ENCODE results near the gene LRRC56.

LRRC56 gene

GRCh38 chr11:536841-537621 lies at the start of gene LRRC56:
TSS of gene LRRC56 (plus strand) at chr11:537527. CDS start at chr11:540685, 3,158 bp downstream.
- DNase-seq (ENCODE audit: low spot score) = peak; percentile 60

- DNase-seq (ENCODE audit: low spot score) = no peak
Observed at GRCh38 chr11:487571-488021, 49.7 kb upstream of the LRRC56 start.

GRCh38 chr11:488062-488461 lies 49.3 kb upstream of the LRRC56 start:
- no peak for DNase-seq (ENCODE audit: low spot score)

- DNase-seq (ENCODE audit: low spot score) = no peak
Observed at GRCh38 chr11:488579-488978, 48.7 kb upstream of the LRRC56 start.

- DNase-seq (ENCODE audit: low spot score) = no peak
Observed at GRCh38 chr11:488992-489391, 48.3 kb upstream of the LRRC56 start.

GRCh38 chr11:489610-490185 lies 47.6 kb upstream of the LRRC56 start:
- DNase-seq (ENCODE audit: low spot score) = no peak

GRCh38 chr11:490186-490929 lies 47.0 kb upstream of the LRRC56 start:
- no peak for DNase-seq (ENCODE audit: low spot score)

- no peak for DNase-seq (ENCODE audit: low spot score)
Observed at GRCh38 chr11:490930-491260, 46.4 kb upstream of the LRRC56 start.

- DNase-seq (ENCODE audit: low spot score) = no peak
Observed at GRCh38 chr11:491358-491757, 46.0 kb upstream of the LRRC56 start.

GRCh38 chr11:492427-493226 lies 44.7 kb upstream of the LRRC56 start:
- DNase-seq (ENCODE audit: low spot score) = no peak

GRCh38 chr11:494761-495536 lies 42.4 kb upstream of the LRRC56 start:
- no peak for DNase-seq (ENCODE audit: low spot score)

- no peak for DNase-seq (ENCODE audit: low spot score)
Observed at GRCh38 chr11:495537-495931, 41.8 kb upstream of the LRRC56 start.

- DNase-seq (ENCODE audit: low spot score) = no peak
Observed at GRCh38 chr11:496834-497564, 40.3 kb upstream of the LRRC56 start.

- DNase-seq (ENCODE audit: low spot score) = no peak
Observed at GRCh38 chr11:497565-498296, 39.6 kb upstream of the LRRC56 start.

- DNase-seq (ENCODE audit: low spot score) = no peak
Observed at GRCh38 chr11:498297-499181, 38.8 kb upstream of the LRRC56 start.

GRCh38 chr11:499201-500076 lies 37.9 kb upstream of the LRRC56 start:
- DNase-seq (ENCODE audit: low spot score) = no peak

- no peak for DNase-seq (ENCODE audit: low spot score)
Observed at GRCh38 chr11:501001-501682, 36.2 kb upstream of the LRRC56 start.
